ENCODE data around the gene PCK1.

The PCK1 gene

GRCh38 chr20:57603120-57603519 lies 42.2 kb downstream of the PCK1 start:
- DNase-seq (ENCODE audit: low read depth, low spot score), result no peak

DNA sequence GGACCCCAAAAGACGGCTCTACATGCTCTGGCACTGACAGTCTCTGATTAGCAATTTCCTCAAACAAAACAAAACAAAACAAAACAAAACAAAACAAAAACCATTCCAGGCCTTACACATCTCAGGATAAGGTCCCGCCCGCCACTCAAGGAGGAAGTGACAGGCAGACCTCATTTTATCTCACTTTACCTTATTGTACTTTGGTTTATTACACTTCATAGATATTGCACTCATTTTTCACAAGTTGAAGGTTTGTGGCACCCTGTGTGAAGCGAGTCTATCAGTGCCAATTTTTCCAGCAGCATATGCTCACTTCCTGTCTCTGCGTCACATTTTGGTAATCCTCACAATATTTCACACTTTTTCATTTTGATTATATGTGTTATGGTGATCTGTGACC lies 44.1 kb downstream of the PCK1 start:
- no peak for DNase-seq (ENCODE audit: low read depth, low spot score)

- DNase-seq (ENCODE audit: low read depth, low spot score), result no peak
Measured at GRCh38 chr20:57605878-57606277, 45.0 kb downstream of the PCK1 start.

GRCh38 chr20:57608516-57608915 lies 47.6 kb downstream of the PCK1 start:
- DNase-seq (ENCODE audit: low read depth, low spot score), result no peak

DNA sequence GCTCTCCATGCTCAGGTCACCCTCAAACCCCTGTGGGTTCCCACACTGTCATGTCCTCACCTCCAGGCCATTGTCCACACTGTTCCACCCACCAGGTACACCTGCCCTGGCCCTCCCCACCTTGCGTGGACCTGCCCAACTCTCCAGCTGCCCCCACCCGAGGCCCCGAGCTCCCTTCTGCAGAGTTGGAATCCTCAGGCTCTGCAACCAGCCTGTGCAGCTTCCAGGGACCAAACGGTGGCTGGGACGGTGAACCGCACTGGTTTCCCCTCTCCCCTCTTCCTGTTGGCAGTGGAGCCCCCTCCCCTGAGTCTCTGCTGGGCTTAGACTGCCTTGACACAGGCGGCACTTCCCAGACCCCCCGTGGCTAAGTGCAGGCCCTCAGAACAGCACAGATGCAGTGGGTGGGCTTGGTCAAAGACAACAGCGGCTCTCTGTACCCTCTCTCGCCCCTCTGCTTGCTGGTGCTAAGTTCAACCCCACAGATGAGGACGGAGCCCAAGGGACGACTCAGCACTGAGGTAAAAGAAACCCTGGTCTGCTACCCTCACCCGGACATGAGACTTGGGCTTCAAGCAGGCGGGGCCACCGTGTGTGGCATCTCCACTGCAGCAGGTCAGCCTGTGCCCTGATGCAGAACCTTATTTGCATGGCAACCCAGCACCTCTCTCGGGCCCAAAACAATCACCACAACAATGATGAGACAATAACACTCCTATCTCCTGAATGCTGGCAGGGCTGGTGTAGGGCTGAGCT lies 48.4 kb downstream of the PCK1 start:
- no peak for DNase-seq (ENCODE audit: low read depth, low spot score)

DNA sequence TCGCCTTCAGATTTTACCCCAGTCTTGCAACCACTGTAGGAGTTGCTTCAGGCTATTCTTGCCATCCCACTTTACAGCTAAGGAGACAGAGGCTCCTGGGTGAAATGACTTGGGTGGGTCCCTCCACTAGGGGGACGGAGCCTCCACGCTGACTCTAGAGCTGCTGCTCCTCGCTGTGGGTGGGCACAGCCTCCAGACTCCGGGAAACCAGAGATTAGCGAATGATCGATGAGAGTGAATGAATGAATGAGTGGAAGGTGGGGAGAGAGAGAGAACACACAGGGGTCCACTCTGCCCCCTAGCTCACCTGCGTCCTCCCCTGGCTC lies 48.9 kb downstream of the PCK1 start:
- DNase-seq (ENCODE audit: low read depth, low spot score), result no peak

DNA sequence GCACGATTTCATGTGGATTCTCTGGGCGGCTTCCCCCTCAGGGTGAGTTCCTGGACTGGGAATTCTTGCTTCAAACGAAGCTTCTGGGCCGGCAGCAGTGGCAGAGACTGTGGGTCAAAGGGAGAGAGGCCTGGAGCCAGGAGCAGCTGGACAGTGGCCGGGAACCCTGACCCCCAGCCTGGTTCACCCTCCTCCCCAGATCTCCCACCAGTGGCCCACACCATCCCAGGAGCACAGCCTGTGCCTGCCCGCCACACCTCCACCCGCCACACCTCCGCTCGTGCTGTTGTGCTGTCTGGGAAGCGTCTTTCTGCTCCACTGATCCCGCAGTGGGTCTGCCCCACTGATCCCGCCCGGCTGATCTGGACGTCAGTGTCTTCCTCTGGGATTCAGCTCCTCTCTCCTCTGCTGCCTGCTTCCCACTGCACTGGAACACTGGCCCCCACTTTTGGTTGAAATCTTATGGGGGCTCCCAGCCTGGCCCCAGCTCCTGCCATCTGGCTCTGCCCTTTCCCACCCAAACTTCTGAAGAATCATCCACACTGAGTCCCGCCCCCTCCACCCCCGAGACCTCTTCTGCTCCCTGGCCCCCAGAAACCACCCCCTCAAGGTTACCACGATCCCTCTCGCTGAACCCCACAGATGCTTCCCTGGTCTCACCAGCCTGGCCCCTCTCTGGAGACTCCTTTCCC lies 49.5 kb downstream of the PCK1 start:
- no peak for DNase-seq (ENCODE audit: low read depth, low spot score)

DNA sequence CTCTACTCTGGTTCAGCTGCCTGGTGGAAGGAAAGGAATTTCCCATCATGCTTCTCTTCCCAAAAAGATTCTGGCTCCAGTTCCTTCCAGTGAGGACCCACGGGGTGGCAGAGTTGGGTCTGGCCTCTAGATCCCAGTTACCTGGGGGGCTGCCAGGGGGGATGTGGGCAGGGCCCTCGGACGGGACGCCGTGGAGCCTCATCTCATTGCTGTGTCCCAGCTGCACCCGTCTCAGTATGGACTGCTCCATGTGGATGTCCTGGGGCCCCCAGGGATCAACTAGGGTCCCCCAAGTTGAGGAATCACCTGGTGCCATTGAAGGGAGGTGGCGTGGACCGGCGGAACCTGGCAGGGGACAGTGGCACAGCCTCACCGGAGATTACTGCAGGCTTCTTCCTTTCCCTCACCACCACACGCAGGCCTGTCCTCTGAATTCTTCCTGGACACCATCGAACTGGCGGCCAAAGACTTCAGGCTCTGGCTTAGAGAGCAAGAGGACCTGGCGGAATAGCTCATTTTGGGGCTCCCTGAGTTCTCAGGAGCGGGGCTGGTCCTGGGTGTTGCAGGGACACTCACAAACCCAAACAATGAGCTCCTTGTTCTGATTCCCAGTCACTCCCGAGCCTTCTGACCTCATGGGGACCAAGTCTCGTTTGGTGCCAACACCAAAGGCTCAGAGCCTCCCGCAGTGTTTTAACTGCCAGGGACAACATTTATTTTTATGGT lies 50.8 kb downstream of the PCK1 start:
- no peak for DNase-seq (ENCODE audit: low read depth, low spot score)

- no peak for DNase-seq (ENCODE audit: low read depth, low spot score)
Measured at GRCh38 chr20:57612436-57612835, 51.5 kb downstream of the PCK1 start.

DNA sequence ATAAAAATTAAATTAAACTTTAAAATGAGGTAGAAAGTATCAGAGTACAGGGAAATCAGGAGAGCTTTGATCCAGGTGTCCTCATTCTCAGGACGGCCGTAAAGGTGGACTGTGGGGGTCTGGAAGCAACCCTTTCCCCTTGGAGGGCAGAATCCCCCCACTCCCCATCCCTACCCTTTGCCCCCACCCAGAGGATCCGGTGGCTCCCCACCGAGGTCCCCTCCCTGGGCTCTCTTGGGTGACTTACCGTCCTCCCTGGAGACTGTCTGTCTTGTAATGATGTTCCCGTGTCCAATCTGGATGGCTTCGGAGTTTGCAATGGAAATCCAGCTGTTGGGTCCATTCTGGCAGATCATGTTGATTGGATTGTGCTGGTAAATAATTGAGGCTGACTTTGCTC lies 52.0 kb downstream of the PCK1 start:
- DNase-seq (ENCODE audit: low read depth, low spot score), result no peak

DNA sequence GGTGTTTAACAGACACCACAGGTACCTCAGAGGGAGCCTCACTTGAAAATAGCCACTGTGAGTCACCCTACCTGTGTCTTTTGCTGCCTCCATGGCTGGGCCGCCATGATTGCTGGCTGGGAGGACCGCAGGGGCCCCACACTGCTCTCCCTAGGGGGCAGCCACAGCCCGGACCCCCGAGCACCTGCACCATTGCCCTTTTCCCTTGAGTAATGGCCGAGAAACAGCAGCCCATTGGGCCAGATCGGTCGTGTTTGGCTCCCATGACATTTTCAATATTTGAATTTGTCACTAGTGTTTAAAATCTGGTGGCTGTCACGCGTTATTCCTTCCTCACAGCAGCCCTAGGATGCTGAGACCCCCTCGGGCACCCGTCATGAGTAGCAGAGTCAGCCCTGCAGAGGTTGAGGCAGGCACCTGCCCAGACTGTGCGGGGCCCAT lies 52.6 kb downstream of the PCK1 start:
- no peak for DNase-seq (ENCODE audit: low read depth, low spot score)

GRCh38 chr20:57614490-57615444 lies 53.9 kb downstream of the PCK1 start:
- DNase-seq (ENCODE audit: low read depth, low spot score), result no peak

DNA sequence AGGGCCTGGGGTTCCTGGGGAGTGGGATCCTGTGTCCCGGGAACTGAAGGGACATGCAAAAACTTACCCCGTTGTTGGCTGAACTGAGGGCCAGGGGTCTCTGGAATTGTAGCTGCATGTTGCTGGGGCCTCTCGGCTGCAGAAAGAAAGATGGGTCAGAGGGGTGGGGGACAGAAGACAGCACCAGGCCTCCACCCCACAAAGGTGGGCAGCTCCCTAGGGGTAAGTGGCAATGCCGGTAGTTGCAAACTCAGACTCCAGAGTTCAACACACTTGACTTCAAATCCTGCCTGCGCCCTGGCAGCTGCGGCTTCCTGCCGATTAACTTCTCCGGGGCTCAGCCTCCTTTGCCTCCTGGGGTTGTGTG lies 54.5 kb downstream of the PCK1 start:
- no peak for DNase-seq (ENCODE audit: low read depth, low spot score)

- DNase-seq (ENCODE audit: low read depth, low spot score), result no peak
Measured at GRCh38 chr20:57616143-57616951, 55.4 kb downstream of the PCK1 start.

DNA sequence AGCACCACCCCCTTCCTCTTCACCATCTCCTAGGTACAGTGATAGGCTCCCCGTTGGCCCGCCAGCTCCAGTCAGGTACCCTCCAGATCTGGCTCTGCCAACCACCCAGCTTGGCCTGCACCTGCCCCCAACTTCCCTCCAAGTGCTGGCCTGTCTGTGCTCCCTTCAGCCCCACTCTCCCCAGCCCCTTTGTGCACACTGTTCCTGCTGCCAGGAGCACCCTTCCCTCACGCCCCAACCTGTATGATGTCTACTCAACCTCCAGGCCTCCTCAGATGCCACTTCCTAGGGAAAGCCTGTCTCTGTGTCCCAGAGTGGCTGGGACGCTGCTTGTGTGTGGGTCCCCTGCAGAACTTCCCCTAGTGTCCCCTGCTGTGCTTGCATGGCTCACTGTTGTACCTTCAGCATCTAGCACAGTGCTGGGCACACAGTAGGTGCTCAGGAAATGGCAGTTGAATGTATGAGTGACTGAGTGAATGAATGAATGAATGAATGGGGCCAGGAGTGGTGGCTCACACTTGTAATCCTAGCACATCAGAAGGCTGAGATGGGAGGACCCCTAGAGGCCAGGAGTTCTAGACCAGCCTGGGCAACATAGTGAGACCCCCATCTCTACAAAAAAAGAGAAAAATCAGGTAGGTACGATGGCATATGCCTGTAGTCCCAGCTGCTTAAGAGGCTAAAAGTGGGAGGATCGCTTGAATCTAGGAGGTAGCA lies 56.3 kb downstream of the PCK1 start:
- no peak for DNase-seq (ENCODE audit: low read depth, low spot score)

All from iPS DF 19.7 (cell line).